Osteoblast (primary cell): ENCODE results near the gene LATS1. TPM values are rescaled to one million over a fixed set of nuclear protein-coding genes. Genes with fewer than 3 reads are reported as not detected.

Source experiments
- DNase-seq: peaks from one replicate; pipeline ENCODE4 v3.0.0; 2011; ENCODE audit warnings: low spot score, mixed read lengths; ENCODE audit not compliant: insufficient read length; ENCODE audit errors: missing footprints
- H2AFZ ChIP-seq: 2 replicates; pipeline ENCODE4 v1.6.0; 2011; ENCODE audit warnings: mild to moderate bottlenecking, low read length
- H3K27ac ChIP-seq: 2 replicates; pipeline ENCODE4 v1.5.1; 2011; ENCODE audit warnings: mild to moderate bottlenecking, low read depth, low read length, moderate library complexity
- H3K27me3 ChIP-seq: 2 replicates; pipeline ENCODE4 v1.6.0; 2012; ENCODE audit warnings: mild to moderate bottlenecking, control low read depth, inconsistent platforms, low read length, moderate library complexity; ENCODE audit not compliant: insufficient read depth
- H3K36me3 ChIP-seq: 2 replicates; pipeline ENCODE4 v1.5.1; 2011; ENCODE audit warnings: mild to moderate bottlenecking, low read length, control low read depth, moderate library complexity; ENCODE audit not compliant: insufficient read depth
- H3K4me1 ChIP-seq: 2 replicates; pipeline ENCODE4 v1.5.1; 2011; ENCODE audit warnings: mild to moderate bottlenecking, low read length, control low read depth, moderate library complexity; ENCODE audit not compliant: insufficient read depth
- H3K4me2 ChIP-seq: 2 replicates; pipeline ENCODE4 v1.6.0; 2011; ENCODE audit warnings: mild to moderate bottlenecking, low read length; ENCODE audit not compliant: insufficient read depth
- H3K4me3 ChIP-seq: fragments of 200-600 bp; sonication (generic); 3 replicates; pipeline ENCODE4 v1.5.1; 2012; ENCODE audit warnings: mild to moderate bottlenecking, low read length, inconsistent platforms; ENCODE audit not compliant: insufficient read depth
- H3K79me2 ChIP-seq: 2 replicates; pipeline ENCODE4 v1.6.0; 2012; ENCODE audit warnings: mild to moderate bottlenecking, low read length, control low read depth, inconsistent platforms; ENCODE audit not compliant: insufficient read depth
- H3K9me3 ChIP-seq: 2 replicates; pipeline ENCODE4 v1.5.1; 2011; ENCODE audit warnings: low read depth, low read length, control low read depth
- H4K20me1 ChIP-seq: 2 replicates; pipeline ENCODE4 v1.6.0; 2012; ENCODE audit warnings: mild to moderate bottlenecking, low read length, control low read depth; ENCODE audit not compliant: insufficient read depth
- total RNA-seq: library from RNA; depleted of rRNA; stranded (reverse); fragments of >200 nt; gene quantifications from 2 replicates; pipeline ENCODE4 v1.2.3, GENCODE V29; 2012
- TF ChIP-seq, protein P1 (sequence below): IDR thresholded peaks from 2 replicates; pipeline ENCODE4 v1.5.1; 2011; ENCODE audit warnings: mild to moderate bottlenecking, low read depth, low read length, moderate library complexity; ENCODE audit errors: extremely low read depth

The LATS1 gene
- total RNA-seq, 1 donor, result 25.0 TPM

DNA sequence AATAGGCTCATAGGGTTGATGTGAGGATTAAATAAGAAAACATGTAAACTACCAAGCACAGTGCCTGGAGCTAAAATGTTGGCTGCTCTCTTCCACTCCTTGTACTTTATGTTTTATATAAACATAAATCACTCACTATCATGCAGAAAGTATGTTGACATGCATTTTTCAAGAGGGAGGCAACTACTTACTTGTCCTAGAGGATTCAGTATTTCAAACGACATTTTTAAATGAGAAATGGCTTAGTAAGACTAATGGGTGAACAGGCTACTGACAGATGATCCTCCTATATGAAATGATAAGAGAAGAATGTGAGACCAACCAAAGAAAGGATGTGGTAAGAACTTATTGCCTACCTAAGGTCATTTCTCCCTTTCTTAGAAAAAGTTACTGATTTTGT lies 21.0 kb downstream of the LATS1 start:
- Histone ChIP-seq H3K27ac (peak overlapping the region; percentile 30), H3K4me2 (peak overlapping the region; percentile 39), H3K79me2 (peaks cover 79% of the 10 kb centered on the region), H2AFZ (no peak overlapping the region), H3K27me3 (no peaks in the 10 kb centered on the region), H3K4me3 (no peak overlapping the region), H3K9me3 (no peaks in the 10 kb centered on the region), H3K4me1 (peaks cover 12% of the 10 kb centered on the region), H4K20me1 (peaks cover 16% of the 10 kb centered on the region), H3K36me3 (peaks cover 20% of the 10 kb centered on the region)
- no peak for DNase-seq
- TF ChIP-seq, protein P1, sequence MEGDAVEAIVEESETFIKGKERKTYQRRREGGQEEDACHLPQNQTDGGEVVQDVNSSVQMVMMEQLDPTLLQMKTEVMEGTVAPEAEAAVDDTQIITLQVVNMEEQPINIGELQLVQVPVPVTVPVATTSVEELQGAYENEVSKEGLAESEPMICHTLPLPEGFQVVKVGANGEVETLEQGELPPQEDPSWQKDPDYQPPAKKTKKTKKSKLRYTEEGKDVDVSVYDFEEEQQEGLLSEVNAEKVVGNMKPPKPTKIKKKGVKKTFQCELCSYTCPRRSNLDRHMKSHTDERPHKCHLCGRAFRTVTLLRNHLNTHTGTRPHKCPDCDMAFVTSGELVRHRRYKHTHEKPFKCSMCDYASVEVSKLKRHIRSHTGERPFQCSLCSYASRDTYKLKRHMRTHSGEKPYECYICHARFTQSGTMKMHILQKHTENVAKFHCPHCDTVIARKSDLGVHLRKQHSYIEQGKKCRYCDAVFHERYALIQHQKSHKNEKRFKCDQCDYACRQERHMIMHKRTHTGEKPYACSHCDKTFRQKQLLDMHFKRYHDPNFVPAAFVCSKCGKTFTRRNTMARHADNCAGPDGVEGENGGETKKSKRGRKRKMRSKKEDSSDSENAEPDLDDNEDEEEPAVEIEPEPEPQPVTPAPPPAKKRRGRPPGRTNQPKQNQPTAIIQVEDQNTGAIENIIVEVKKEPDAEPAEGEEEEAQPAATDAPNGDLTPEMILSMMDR, result no peak

DNA sequence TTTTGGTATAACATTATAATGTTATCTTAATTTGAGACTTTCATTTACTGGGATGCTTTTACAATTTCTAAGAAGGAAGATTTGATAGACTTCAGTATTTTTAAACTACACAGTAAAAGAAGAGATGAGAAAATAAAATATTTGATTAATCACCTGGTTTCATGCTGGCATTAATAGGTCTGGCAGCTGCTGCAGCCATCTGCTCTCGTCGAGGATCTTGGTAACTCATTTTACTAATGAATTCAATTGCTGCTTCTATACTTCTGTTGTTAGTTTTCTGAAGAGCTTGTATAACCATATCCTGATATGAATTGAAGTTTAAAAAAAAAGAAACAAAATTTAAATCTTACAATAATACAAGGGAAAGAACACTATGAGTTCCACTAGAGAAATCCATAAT lies 23.0 kb downstream of the LATS1 start:
- peaks cover 75% of the 10 kb centered on the region for H3K79me2 ChIP-seq
- TF ChIP-seq, protein P1, result no peak
- H2AFZ ChIP-seq, result no peak overlapping the region
- no peak overlapping the region for H3K27ac ChIP-seq
- no peaks in the 10 kb centered on the region for H3K27me3 ChIP-seq
- no peaks in the 10 kb centered on the region for H3K9me3 ChIP-seq
- H3K4me2 ChIP-seq, result no peak overlapping the region
- H3K4me3 ChIP-seq, result no peak overlapping the region
- peaks cover 12% of the 10 kb centered on the region for H3K4me1 ChIP-seq
- no peak for DNase-seq
- H4K20me1 ChIP-seq, result peaks cover 17% of the 10 kb centered on the region
- peaks cover 26% of the 10 kb centered on the region for H3K36me3 ChIP-seq

DNA sequence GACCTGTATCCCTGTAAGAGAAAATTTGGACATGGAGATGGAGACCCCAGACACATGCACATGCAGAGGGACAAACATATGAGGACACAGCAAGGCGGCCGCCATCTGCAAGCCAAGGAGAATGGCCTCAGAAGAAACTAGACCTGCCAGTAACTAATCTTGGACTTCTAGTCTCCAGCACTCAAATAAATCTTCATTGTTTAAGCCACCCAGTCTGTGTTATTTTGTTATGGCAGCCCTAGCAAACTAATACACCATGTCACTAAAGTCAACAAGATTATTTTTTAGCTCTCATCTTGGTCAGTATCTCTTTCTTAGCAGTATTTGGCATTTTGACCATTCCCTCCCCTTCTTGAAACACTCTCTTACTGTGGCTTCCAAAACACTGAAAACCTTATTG lies 26.7 kb downstream of the LATS1 start:
- no peak overlapping the region for H3K4me3 ChIP-seq
- H4K20me1 ChIP-seq, result peaks cover 6% of the 10 kb centered on the region
- H3K36me3 ChIP-seq, result peaks cover 26% of the 10 kb centered on the region
- no peak overlapping the region for H2AFZ ChIP-seq
- TF ChIP-seq, protein P1, result no peak
- H3K27ac ChIP-seq, result no peak overlapping the region
- no peaks in the 10 kb centered on the region for H3K4me1 ChIP-seq
- DNase-seq, result no peak
- H3K4me2 ChIP-seq, result no peak overlapping the region
- H3K27me3 ChIP-seq, result no peaks in the 10 kb centered on the region
- peaks cover 52% of the 10 kb centered on the region for H3K79me2 ChIP-seq
- H3K9me3 ChIP-seq, result no peaks in the 10 kb centered on the region

DNA sequence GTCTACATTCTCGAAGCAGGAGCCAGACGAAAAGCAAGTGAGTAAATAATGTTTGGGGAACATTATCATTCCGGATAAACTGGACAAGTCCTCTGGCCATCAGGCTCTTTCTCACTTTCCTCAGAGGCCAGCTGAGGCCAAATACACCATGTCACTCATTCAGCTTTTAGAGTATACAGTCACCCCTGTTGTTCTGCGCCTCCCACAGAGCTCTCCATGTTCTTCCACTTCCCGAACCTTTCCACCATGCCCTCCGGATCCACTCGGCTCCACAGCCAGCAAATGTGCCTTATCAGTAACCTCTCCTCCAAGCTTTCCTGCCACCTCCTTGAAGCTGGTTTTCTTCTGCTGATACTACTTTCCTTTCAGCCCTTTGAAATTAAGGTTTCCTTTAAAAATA lies 31.7 kb downstream of the LATS1 start:
- H4K20me1 ChIP-seq, result peaks cover 3% of the 10 kb centered on the region
- DNase-seq, result no peak
- H3K27ac ChIP-seq, result no peak overlapping the region
- peaks cover 41% of the 10 kb centered on the region for H3K79me2 ChIP-seq
- H3K27me3 ChIP-seq, result no peaks in the 10 kb centered on the region
- no peaks in the 10 kb centered on the region for H3K9me3 ChIP-seq
- no peak overlapping the region for H3K4me2 ChIP-seq
- H3K4me3 ChIP-seq, result no peak overlapping the region
- H3K4me1 ChIP-seq, result no peaks in the 10 kb centered on the region
- TF ChIP-seq, protein P1, result no peak
- H3K36me3 ChIP-seq, result peaks cover 28% of the 10 kb centered on the region
- H2AFZ ChIP-seq, result no peak overlapping the region
